GM10266 (cell line): ENCODE results near the gene POU2F3.

ENCODE experiments used
- DNase-seq: peaks from one replicate; pipeline ENCODE4 v3.0.0; 2012; ENCODE audit errors: extremely low spot score
- CTCF ChIP-seq: IDR thresholded peaks from 2 replicates; pipeline ENCODE4 v1.5.1; 2012; ENCODE audit warnings: mild to moderate bottlenecking, low read depth; ENCODE audit not compliant: control insufficient read depth, insufficient read depth; ENCODE audit errors: missing control alignments

The POU2F3 gene

GRCh38 chr11:120226714-120227113 lies 13.2 kb upstream of the POU2F3 start:
- no peak for DNase-seq
- no peak for TF ChIP-seq CTCF

GRCh38 chr11:120227228-120227852 lies 12.6 kb upstream of the POU2F3 start:
- TF ChIP-seq CTCF, result no peak
- DNase-seq, result no peak

GRCh38 chr11:120228794-120229384 lies 11.1 kb upstream of the POU2F3 start:
- DNase-seq, result no peak
- no peak for TF ChIP-seq CTCF

GRCh38 chr11:120229451-120230424 lies 10.2 kb upstream of the POU2F3 start:
- peak; percentile 65 for TF ChIP-seq CTCF
- no peak for DNase-seq

- DNase-seq, result no peak
- TF ChIP-seq CTCF, result no peak
These were observed 9.4 kb upstream of the POU2F3 start for GRCh38 chr11:120230433-120231071.

- no peak for DNase-seq
- TF ChIP-seq CTCF, result no peak
These were observed 8.0 kb upstream of the POU2F3 start for GRCh38 chr11:120231963-120232362.
